ENCODE data around the gene FGFR4. TPM values are rescaled to one million over a fixed set of nuclear protein-coding genes. Genes with fewer than 3 reads are reported as not detected.

FGFR4 gene
- total RNA-seq, 1 donor from 2014 or later = 34.1 TPM

DNA sequence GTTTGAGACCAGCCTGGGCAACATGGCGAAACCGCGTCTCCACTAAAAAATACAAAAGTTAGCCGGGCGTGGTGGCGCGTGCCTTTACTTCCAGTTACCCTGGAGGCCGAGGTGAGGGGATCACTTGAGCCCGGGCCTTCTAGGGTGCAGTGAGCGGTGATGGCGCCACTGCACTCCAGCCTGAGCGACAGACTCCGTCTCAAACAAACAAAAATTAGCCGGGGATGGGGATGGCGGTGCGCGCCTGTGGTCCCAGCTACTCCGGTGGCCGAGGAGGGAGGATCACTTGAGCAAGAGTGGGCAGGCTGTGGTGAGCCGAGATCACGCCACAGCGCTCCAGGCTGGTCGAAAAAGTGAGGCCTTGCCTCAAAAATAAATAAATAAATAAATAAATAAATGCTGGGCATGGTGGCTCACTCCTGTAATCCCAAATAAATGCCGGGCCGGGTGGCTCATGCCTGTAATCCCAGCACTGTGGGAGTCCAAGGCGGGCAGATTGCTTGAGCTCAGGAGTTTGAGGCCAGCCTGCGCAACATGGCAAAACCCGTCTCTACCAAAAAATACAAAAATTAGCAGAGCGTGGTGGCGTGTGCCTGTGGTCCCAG lies 30.8 kb downstream of the FGFR4 start:
- no peaks in the 10 kb centered on the region for H3K36me3 Mint-ChIP-seq
- H3K9me3 Mint-ChIP-seq = no peaks in the 10 kb centered on the region
- H3K27me3 Mint-ChIP-seq = peaks cover 4% of the 10 kb centered on the region
- TF ChIP-seq, protein P1, sequence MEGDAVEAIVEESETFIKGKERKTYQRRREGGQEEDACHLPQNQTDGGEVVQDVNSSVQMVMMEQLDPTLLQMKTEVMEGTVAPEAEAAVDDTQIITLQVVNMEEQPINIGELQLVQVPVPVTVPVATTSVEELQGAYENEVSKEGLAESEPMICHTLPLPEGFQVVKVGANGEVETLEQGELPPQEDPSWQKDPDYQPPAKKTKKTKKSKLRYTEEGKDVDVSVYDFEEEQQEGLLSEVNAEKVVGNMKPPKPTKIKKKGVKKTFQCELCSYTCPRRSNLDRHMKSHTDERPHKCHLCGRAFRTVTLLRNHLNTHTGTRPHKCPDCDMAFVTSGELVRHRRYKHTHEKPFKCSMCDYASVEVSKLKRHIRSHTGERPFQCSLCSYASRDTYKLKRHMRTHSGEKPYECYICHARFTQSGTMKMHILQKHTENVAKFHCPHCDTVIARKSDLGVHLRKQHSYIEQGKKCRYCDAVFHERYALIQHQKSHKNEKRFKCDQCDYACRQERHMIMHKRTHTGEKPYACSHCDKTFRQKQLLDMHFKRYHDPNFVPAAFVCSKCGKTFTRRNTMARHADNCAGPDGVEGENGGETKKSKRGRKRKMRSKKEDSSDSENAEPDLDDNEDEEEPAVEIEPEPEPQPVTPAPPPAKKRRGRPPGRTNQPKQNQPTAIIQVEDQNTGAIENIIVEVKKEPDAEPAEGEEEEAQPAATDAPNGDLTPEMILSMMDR (conservative IDR thresholded peaks at IDR 0.05) = no peak
- H3K4me3 Mint-ChIP-seq = no peak overlapping the region
- H3K4me1 Mint-ChIP-seq (ENCODE audit: unreplicated experiment) = peaks cover 4% of the 10 kb centered on the region
- no peak overlapping the region for H3K27ac Mint-ChIP-seq
- DNase-seq (ENCODE audit: extremely low spot score, unreplicated experiment) = no peak

DNA sequence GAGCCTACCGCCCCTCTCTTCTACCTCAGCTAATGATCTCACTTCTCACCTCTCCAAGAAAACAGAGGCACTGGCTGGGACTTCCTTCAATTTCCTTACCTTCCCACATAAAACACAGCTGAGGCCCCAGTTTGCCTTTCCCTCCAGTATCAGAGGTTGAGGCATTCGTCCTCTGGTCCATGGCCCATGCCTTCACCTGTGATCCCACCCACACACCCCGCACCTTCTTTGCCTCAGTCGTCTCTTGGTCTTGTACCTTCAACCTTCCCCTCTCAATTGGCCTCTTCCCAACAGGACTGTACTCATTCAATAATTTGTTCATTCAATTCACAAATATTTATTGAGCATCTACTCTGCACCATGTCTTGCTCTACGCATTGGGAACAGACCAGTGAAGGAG lies 35.9 kb downstream of the FGFR4 start:
- no peak overlapping the region for H3K4me3 Mint-ChIP-seq
- H3K9me3 Mint-ChIP-seq = no peaks in the 10 kb centered on the region
- no peak for DNase-seq (ENCODE audit: extremely low spot score, unreplicated experiment)
- TF ChIP-seq, protein P1 (conservative IDR thresholded peaks at IDR 0.05) = no peak
- no peaks in the 10 kb centered on the region for H3K27me3 Mint-ChIP-seq
- peak overlapping the region; percentile 0 for H3K27ac Mint-ChIP-seq
- no peaks in the 10 kb centered on the region for H3K36me3 Mint-ChIP-seq
- H3K4me1 Mint-ChIP-seq (ENCODE audit: unreplicated experiment) = no peaks in the 10 kb centered on the region

DNA sequence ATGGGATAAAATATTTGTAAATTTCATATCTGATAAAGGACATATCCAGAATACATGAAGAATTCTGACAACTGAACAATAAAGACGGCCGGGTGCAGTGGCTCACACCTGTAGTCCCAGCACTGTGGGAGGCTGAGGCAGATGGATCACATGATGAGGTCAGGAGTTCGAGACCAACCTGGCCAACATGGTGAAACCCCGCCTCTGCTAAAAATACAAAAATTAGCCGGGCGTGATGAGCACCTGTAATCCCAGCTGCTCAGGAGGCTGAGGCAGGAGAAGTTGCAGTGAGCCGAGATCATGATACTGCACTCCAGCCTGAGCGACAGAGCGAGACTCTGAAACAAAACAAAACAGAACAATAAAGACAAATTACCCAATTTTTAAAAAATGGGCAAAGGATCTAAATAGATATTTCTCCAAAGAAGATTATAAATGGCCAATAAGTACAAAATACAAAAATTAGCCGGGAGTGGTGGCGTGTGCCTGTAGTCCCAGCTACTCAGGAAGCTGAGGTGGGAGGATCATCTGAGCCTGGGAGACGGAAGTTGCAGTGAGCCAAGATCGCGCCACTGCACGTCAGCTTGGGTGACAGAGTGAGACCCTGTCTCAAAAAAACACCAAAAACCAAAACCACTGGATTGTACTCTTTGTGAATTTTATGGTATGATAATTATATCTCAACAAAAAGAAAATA lies 37.2 kb downstream of the FGFR4 start:
- peak overlapping the region; percentile 9 for H3K27ac Mint-ChIP-seq
- no peak for DNase-seq (ENCODE audit: extremely low spot score, unreplicated experiment)
- H3K36me3 Mint-ChIP-seq = no peaks in the 10 kb centered on the region
- no peaks in the 10 kb centered on the region for H3K27me3 Mint-ChIP-seq
- TF ChIP-seq, protein P1 (conservative IDR thresholded peaks at IDR 0.05) = no peak
- no peaks in the 10 kb centered on the region for H3K4me1 Mint-ChIP-seq (ENCODE audit: unreplicated experiment)
- no peaks in the 10 kb centered on the region for H3K9me3 Mint-ChIP-seq
- no peak overlapping the region for H3K4me3 Mint-ChIP-seq

DNA sequence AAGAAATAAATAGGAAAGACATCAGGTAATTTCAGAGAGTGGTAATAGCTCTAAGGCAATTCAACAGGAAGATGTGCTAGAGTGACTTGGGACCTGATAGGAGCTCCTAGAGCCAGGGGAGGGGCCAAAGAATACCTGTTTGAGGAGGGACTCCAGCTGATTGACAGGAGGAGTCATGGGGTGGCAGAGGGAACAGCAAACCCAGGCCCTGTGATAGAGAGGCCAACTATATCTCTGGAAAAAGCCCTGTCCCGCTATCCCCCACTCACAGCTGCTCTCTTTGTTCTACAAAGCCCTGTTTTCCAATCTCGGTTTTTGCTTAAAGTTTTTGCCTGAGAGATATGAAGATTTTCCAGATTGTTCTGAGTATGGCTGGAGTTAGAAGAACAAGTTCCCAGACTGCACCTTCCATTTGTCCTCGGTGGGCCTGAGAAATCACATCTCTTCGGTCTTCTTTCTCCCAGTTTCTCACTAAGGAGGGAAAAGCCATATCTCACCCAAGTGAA lies 37.8 kb downstream of the FGFR4 start:
- peak overlapping the region; percentile 9 for H3K27ac Mint-ChIP-seq
- no peaks in the 10 kb centered on the region for H3K27me3 Mint-ChIP-seq

DNA sequence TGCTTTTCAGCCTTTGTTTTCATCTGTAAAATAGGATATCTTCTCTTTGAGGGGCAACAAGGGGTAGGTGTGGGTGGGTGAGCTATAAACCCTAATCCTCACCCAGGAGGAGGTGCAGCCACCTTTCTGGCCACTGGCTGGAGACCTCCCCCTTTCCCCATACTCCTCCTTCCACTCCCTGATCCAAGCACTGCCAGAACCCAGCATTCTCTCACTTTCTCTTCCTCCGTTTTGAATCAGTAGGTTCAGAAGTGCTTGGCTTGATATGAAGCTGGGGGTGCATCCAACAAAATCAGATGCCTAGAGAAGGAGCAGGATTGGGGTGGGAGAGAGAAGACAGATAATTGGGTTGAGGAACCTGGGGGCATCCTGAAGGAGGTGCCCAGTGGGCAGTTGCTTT lies 40.1 kb downstream of the FGFR4 start:
- TF ChIP-seq, protein P1 (conservative IDR thresholded peaks at IDR 0.05) = no peak
- Mint-ChIP-seq H3K27ac (no peak overlapping the region), H3K4me1 (ENCODE audit: unreplicated experiment) (peaks cover 5% of the 10 kb centered on the region), H3K4me3 (no peak overlapping the region), H3K27me3 (no peaks in the 10 kb centered on the region), H3K36me3 (no peaks in the 10 kb centered on the region), H3K9me3 (no peaks in the 10 kb centered on the region)
- no peak for DNase-seq (ENCODE audit: extremely low spot score, unreplicated experiment)

More for the DNA sequence above, 37.8 kb downstream of the FGFR4 start:
- TF ChIP-seq, protein P1 (conservative IDR thresholded peaks at IDR 0.05) = no peak
- no peaks in the 10 kb centered on the region for H3K9me3 Mint-ChIP-seq
- H3K4me1 Mint-ChIP-seq (ENCODE audit: unreplicated experiment) = no peaks in the 10 kb centered on the region
- no peaks in the 10 kb centered on the region for H3K36me3 Mint-ChIP-seq
- H3K4me3 Mint-ChIP-seq = no peak overlapping the region
- no peak for DNase-seq (ENCODE audit: extremely low spot score, unreplicated experiment)
